Stimulated activated CD4-positive, alpha-beta T cell treated with anti-CD3 and anti-CD28 coated beads, Interleukin-15, amount 100 ng/mL, for 48 hours (primary cell): ENCODE results near the gene TBC1D17.
A peak's percentile ranks its signal among the peaks of the same experiment; 100 is the strongest.

Experiments used
- DNase-seq, 2 donors: peaks; one replicate each; pipeline ENCODE4 v3.0.0-alpha.2; 2020; ENCODE audit warnings: low read depth in 2 of 2

The TBC1D17 gene

GRCh38 chr19:49877020-49877878 is at the start of gene TBC1D17, which contains the start of gene AKT1S1:
TSS of gene TBC1D17 (plus strand) at chr19:49877702. CDS start at chr19:49877724, 22 bp downstream.
TSS of gene AKT1S1 (minus strand) at chr19:49877355. CDS start at chr19:49873295, 4,060 bp downstream.
- DNase-seq: peak; percentile 96 to 98

DNA sequence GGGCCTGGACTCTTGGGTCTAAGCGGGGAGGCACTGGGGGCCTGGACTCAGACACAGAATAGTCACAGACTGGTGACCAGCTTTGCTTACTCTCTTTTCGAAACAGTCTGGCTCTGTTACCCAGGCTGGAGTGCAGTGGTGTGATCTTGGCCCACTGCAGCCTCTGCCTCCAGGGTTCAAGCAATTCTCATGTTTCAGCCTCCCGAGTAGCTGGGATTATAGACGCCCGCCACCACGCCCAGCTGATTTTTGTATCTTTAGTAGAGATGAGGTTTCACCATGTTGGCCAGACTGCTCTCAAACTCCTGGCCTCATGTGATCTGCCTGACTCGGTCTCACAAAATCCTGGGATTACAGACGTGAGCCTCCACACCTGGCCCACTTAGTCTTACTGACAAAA is 48.3 kb upstream of the TBC1D17 start:
- DNase-seq: no peak

GRCh38 chr19:49829721-49830120 is 47.8 kb upstream of the TBC1D17 start:
- no peak for DNase-seq

DNA sequence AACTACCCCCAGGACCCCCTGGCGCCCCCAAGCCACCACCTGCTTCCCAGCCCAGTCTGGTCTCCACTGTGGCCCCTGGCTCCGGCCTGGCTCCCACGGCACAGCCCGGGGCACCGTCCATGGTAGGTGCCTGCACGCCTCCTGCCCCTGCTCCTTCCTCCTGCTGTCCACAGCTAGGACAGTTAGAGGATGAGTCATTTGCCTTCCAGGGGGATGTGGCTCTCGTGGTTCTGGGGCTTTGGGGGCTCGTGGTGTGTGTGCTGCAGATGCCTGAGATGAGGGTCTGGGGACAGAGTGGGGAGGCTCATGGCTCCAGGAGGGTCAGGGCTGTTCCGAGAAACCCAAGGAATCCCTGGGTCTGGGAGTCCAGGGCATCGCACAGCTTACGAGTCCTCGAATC is 46.7 kb upstream of the TBC1D17 start:
- no peak for DNase-seq

GRCh38 chr19:49831592-49831991 is 45.9 kb upstream of the TBC1D17 start:
- no peak for DNase-seq

DNA sequence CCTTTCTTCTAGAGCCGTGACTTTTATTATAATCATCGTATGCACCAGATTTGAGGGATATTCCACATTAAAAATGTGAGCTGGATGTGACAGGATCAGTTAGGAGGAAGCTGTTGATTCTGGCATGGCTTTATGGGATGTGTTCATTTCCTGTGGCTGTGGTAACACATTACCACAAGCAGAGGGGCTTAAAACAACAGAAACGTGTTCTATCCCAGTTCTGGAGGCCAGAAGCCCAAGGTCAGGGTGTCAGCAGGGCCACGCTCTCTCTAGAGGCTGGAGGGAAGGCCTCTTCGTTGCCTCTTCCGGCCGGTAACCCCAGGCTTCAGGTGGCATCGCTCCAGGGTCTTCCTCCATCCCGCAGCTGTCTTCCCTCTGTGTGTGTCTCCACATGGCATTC is 44.9 kb upstream of the TBC1D17 start:
- DNase-seq: no peak

DNA sequence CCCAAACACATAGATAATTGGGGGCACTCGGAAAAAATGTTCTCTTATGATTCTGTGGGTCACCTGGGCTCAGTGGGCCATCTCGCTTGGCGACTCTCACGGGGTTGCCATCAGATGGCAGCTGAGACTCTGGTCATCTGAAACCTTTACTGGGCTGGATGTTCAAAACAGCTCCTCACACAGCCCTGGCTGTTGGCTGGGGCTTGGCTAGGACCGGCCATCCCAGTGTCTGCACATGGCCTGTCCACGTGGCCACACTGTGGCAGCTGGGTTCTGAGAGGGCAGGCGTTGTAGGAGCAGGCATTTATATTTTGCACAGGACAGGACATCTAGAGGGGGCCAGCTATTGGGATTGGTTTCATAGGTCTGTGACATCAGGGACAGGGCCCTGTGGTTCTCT is 43.9 kb upstream of the TBC1D17 start:
- no peak for DNase-seq

DNA sequence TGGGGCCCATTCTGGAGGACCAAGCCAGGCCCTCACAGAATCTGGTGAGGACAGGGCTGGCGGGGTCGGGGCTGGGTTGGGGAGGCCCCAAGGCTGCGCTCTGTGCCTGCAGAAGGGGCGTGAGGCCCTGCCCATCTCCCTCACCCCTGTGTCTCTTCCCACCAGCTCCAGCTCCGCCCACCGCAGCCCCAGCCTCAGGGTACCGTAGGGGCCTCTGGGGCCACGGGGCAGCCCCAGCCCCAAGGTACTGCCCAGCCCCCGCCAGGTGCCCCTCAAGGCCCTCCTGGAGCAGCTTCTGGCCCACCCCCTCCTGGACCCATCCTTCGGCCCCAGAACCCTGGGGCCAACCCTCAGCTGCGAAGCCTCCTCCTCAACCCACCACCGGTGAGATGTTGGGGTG is 41.9 kb upstream of the TBC1D17 start:
- DNase-seq: no peak

GRCh38 chr19:49836176-49837008 is 41.1 kb upstream of the TBC1D17 start:
- DNase-seq: no peak

DNA sequence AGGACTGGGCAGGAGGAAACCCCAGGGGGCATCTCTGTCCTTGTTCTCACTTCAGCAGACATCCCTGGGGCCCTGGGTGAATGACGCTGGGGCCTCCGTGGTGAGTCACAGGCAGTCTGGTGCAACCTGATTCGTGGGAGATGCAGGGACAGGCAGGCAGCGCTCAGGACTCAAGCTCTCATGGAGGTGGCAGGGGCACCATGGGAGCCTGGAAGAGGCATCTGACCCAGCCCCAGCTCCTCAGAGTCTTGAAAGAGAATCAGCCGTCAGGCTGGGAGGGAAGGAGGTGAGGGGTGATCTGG is 40.5 kb upstream of the TBC1D17 start:
- DNase-seq: no peak

DNA sequence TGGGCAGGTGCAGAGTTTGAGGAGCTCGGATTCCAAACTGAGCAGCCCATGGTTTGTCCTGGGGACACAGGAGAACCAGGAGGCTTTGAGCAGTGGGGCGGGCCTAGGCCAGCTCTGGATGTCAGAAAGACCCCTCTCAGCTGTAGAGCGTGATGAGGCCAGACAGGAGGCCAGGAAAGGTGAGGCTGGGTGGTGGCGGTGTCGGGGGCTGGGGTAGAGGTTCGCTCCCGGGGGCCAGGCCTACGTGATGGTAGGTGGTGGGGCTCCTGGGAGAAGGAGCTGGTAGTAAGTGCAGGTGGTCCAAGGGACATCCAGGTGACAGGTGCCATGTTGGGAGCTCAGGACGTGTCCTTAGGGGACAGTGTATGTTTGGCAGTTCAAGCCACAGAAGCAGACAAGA is 40.1 kb upstream of the TBC1D17 start:
- DNase-seq: no peak

GRCh38 chr19:49838885-49839588 is 38.5 kb upstream of the TBC1D17 start:
- DNase-seq: no peak

- no peak for DNase-seq
Measured at GRCh38 chr19:49839713-49840112, 37.8 kb upstream of the TBC1D17 start.

GRCh38 chr19:49840321-49840720 is 37.2 kb upstream of the TBC1D17 start:
- no peak for DNase-seq

DNA sequence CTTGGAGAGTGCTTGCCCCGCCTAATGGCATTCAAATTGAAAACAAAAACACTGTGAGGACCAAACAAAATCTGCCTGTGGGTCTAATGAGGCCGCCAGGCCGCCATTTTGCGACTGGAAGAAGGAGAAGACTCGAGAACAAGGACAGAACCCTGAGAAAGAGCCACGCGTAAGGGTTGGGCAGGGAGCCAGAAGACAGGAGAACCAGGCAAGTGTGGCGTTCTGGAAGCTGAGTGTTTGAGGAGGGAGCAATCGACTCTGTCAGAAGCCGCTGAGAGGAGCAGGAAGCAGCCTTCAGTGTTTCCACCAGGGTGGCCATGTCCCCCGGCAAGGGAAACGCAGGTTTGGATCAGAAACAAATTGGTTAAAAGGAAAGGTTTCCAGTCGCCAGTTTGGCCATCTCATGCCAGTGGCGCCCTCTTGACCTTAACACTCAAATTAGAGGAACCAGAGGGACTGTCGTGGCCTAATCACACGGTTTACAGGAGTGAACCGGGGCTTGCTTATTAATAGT is 36.7 kb upstream of the TBC1D17 start:
- DNase-seq: no peak

GRCh38 chr19:49843265-49843664 is 34.2 kb upstream of the TBC1D17 start:
- no peak for DNase-seq

- DNase-seq: no peak
Measured at GRCh38 chr19:49844138-49845095, 33.1 kb upstream of the TBC1D17 start.

- no peak for DNase-seq
Measured at GRCh38 chr19:49845414-49845813, 32.1 kb upstream of the TBC1D17 start.

DNA sequence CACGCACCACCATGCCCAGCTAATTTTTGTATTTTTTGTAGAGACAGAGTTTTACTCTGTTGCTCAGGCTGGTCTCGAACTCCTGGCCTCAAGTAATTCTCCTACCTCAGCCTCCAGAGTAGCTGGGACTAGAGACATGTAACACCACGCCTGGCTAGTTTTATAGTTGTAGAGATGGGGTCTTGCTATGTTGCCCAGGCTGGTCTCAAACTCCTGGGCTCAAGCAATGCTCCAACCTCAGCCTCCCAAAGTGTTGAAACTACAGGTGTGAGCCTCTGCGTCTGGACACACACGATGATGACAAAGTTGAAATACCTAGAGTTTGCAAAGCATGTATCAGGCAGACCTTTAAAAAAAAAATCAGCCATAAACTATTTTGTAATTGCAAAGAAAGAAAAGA is 31.1 kb upstream of the TBC1D17 start:
- no peak for DNase-seq

GRCh38 chr19:49847731-49848696 is 29.5 kb upstream of the TBC1D17 start:
- DNase-seq: no peak
